H1 (cell line): Measurements from ENCODE around the gene CREB3L1. TPM values are rescaled to one million over a fixed set of nuclear protein-coding genes. Genes with fewer than 3 reads are reported as not detected.

Experiments used
- BACH1 ChIP-seq: IDR thresholded peaks from 2 replicates; pipeline ENCODE4 v1.6.1; 2012; ENCODE audit warnings: low read length, improper control_type of control experiment
- polyA plus RNA-seq, 7 experiments: library from polyadenylated mRNA; depleted of rRNA in 3 of 7; stranded (reverse) in 5 of 7; unstranded in 2 of 7; fragments of >200 nt in 5 of 7; fragments of 200-250 nt in 2 of 7; gene quantifications; 1 replicate in 5 of 7; 2 replicates in 1 of 7; 4 replicates in 1 of 7; pipeline versions ENCODE4 v1.2.1 to v1.2.3, GENCODE V29; 2011 to 2013; ENCODE audit warnings: missing spikeins in 2 of 7, mixed read lengths in 2 of 7
- total RNA-seq: library from RNA; stranded (reverse); fragmentation: NEBNext Ultra II Directional; extraction: Animal tissue kit (Norgen Biotek cat#: 25700); gene quantifications from 2 replicates; pipeline ENCODE4 v1.2.1, GENCODE V29; 2021
- TF ChIP-seq, protein P1 (sequence below): fragments of 300-600 bp; sonication (generic); IDR thresholded peaks from 2 replicates; pipeline ENCODE4 v1.7.1; 2012; ENCODE audit warnings: low read length, moderate library complexity, mild to moderate bottlenecking, inconsistent platforms; ENCODE audit not compliant: insufficient replicate concordance

CREB3L1 gene
- total and polyA plus RNA-seq, 2 of the 8 experiments (the other 6 are each of a cell fraction or from before 2014, with no cell fraction given): 4.1 to 12.7 TPM

DNA sequence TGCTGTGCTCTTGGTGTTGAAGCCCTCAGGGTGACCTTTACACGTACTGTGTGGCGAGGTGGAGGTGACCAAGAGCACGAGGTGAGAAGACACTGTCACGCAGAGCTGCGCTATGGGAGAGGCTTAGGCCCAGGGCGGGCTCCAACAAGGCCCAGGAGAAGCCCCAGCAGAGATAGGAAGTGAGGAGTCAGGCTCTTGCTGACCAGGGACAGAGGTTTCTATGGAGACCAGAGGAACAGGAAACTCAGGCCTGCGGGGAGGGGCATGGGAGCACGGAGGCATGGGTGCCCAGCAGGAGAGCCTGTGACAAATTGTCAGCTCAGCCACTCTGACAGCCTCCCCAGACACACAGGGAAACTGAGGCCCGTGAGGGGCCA lies 85.6 kb downstream of the CREB3L1 start (continued):
- TF ChIP-seq, protein P1, sequence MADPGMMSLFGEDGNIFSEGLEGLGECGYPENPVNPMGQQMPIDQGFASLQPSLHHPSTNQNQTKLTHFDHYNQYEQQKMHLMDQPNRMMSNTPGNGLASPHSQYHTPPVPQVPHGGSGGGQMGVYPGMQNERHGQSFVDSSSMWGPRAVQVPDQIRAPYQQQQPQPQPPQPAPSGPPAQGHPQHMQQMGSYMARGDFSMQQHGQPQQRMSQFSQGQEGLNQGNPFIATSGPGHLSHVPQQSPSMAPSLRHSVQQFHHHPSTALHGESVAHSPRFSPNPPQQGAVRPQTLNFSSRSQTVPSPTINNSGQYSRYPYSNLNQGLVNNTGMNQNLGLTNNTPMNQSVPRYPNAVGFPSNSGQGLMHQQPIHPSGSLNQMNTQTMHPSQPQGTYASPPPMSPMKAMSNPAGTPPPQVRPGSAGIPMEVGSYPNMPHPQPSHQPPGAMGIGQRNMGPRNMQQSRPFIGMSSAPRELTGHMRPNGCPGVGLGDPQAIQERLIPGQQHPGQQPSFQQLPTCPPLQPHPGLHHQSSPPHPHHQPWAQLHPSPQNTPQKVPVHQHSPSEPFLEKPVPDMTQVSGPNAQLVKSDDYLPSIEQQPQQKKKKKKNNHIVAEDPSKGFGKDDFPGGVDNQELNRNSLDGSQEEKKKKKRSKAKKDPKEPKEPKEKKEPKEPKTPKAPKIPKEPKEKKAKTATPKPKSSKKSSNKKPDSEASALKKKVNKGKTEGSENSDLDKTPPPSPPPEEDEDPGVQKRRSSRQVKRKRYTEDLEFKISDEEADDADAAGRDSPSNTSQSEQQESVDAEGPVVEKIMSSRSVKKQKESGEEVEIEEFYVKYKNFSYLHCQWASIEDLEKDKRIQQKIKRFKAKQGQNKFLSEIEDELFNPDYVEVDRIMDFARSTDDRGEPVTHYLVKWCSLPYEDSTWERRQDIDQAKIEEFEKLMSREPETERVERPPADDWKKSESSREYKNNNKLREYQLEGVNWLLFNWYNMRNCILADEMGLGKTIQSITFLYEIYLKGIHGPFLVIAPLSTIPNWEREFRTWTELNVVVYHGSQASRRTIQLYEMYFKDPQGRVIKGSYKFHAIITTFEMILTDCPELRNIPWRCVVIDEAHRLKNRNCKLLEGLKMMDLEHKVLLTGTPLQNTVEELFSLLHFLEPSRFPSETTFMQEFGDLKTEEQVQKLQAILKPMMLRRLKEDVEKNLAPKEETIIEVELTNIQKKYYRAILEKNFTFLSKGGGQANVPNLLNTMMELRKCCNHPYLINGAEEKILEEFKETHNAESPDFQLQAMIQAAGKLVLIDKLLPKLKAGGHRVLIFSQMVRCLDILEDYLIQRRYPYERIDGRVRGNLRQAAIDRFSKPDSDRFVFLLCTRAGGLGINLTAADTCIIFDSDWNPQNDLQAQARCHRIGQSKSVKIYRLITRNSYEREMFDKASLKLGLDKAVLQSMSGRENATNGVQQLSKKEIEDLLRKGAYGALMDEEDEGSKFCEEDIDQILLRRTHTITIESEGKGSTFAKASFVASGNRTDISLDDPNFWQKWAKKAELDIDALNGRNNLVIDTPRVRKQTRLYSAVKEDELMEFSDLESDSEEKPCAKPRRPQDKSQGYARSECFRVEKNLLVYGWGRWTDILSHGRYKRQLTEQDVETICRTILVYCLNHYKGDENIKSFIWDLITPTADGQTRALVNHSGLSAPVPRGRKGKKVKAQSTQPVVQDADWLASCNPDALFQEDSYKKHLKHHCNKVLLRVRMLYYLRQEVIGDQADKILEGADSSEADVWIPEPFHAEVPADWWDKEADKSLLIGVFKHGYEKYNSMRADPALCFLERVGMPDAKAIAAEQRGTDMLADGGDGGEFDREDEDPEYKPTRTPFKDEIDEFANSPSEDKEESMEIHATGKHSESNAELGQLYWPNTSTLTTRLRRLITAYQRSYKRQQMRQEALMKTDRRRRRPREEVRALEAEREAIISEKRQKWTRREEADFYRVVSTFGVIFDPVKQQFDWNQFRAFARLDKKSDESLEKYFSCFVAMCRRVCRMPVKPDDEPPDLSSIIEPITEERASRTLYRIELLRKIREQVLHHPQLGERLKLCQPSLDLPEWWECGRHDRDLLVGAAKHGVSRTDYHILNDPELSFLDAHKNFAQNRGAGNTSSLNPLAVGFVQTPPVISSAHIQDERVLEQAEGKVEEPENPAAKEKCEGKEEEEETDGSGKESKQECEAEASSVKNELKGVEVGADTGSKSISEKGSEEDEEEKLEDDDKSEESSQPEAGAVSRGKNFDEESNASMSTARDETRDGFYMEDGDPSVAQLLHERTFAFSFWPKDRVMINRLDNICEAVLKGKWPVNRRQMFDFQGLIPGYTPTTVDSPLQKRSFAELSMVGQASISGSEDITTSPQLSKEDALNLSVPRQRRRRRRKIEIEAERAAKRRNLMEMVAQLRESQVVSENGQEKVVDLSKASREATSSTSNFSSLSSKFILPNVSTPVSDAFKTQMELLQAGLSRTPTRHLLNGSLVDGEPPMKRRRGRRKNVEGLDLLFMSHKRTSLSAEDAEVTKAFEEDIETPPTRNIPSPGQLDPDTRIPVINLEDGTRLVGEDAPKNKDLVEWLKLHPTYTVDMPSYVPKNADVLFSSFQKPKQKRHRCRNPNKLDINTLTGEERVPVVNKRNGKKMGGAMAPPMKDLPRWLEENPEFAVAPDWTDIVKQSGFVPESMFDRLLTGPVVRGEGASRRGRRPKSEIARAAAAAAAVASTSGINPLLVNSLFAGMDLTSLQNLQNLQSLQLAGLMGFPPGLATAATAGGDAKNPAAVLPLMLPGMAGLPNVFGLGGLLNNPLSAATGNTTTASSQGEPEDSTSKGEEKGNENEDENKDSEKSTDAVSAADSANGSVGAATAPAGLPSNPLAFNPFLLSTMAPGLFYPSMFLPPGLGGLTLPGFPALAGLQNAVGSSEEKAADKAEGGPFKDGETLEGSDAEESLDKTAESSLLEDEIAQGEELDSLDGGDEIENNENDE: no peak
- TF ChIP-seq BACH1: no peak
